AG08396 (cell line): ENCODE measurements around the gene GTPBP4.
A peak's percentile ranks its signal among the peaks of the same experiment; 100 is the strongest.

Experiments
- DNase-seq: peaks from one replicate; pipeline ENCODE4 v3.0.0; 2012; ENCODE audit warnings: low spot score, mixed read lengths

Gene GTPBP4

GRCh38 chr10:987870-988666 lies at the start of gene GTPBP4:
Gene GTPBP4, plus strand, starts transcription at chr10:988434. Its CDS starts 46 bp downstream, at chr10:988480.
- DNase-seq: peak; percentile 99

- DNase-seq: no peak
These were observed 49.1 kb upstream of the GTPBP4 start for GRCh38 chr10:938941-939678.

DNA sequence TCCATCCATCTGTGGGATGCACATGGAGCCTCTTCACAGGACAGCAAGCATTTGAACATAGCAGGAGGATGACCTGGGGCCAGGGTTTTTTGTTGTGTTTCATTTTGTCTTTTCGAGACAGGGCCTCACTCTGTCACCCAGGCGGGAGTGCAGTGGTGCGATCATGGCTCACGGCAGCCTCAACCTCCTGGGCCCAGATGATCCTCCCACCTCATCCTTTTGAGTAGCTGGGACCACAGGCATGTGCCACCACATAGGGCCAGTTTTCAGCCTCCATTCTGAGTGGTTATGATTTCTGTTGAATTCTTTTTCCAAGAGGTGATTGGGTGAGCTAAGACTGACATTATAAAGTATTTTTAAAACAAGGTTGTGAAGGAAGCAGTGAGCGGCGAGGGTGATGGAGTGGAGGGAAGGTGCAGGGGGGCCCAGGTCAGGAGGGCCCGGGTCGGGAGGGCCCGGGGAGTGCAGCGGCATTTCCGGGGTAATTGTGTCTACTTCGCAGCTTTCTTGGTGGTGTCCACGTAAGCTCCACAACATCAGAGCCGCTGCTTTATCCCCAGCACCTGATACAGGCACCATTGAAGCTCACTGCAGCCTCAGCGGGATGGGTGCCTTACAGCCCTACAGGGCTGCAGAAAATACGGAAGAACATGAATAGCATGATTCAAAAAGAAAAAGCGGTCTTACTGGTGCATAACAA lies 44.8 kb upstream of the GTPBP4 start:
- no peak for DNase-seq

DNA sequence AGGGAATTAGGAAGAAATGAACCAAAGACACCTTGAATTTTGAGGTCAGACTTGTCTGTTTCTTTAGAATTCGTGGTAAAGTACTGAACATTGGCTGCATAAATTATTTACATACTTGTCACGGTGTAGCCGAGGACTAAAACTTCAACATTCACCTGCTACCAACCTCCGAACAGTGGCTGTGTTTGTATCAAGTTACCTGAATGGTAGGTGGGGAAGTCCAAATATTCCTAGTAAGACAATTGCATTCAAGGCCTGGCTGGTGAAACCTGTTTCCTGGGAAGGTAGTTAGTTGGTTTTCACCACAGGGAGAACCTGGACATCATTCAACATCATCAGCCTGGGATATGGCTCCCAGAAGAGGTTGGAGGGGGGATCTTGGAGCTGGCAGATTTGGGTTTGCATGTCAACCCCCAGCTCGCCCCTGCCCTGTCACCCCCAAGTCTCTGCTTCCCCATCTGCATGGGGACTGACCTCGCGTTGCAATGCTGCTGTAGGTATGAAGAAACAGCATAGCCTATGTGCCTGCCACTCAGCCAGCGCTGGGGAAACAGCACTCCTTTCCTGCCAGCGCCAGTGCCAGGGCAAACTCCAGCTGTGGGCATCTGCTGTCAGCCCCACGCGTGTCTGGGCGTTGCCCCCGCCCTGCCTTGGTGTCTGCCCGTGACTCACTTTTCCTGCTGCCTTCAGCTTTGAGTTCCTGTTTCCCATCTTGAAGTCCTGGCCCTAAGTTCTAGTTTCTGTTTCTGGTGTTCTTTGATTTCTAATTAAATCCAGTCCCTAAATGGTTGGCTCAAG lies 44.0 kb upstream of the GTPBP4 start:
- DNase-seq: peak; percentile 66

GRCh38 chr10:945778-946177 lies 42.5 kb upstream of the GTPBP4 start:
- no peak for DNase-seq

DNA sequence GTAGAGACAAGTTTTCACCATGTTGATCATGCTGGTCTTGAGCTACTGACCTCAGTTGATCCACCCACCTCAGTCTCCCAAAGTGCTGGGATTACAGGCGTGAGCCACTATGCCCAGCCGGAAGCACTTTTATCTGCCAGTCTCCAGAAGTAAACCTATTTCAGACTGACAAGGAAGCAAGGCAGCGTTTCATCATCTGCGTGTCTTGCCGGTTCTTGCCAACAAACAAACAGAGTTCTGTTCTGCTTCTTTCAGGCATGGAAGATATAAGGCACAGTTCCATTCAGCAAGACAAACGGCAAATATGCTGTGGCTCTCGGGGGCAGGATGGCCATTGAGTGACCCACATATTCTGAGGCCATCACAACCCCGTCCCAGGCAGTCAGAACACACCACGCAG lies 41.2 kb upstream of the GTPBP4 start:
- no peak for DNase-seq

- no peak for DNase-seq
These were observed 40.4 kb upstream of the GTPBP4 start for GRCh38 chr10:947881-948280.

DNA sequence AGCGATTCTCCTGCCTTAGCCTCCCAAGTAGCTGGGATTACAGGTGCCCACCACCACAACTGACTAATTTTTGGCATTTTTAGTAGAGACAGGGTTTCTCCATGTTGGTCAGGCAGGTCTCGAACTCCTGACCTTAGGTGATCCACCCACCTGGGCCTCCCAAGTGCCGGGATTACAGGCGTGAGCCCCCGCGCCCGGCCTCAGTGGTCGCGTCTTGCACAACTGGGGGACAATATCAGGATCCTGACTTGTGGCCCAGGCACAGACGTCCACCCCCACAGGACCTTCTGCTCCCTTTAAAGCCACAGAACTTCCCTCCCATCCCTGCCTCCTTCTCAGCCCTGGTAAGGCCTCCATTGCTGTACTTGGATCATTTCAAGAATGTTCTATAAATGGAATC lies 39.9 kb upstream of the GTPBP4 start:
- no peak for DNase-seq

GRCh38 chr10:949446-949845 lies 38.8 kb upstream of the GTPBP4 start:
- DNase-seq: no peak

- DNase-seq: no peak
These were observed 34.4 kb upstream of the GTPBP4 start for GRCh38 chr10:953836-954235.

- DNase-seq: no peak
These were observed 33.8 kb upstream of the GTPBP4 start for GRCh38 chr10:954396-954795.

DNA sequence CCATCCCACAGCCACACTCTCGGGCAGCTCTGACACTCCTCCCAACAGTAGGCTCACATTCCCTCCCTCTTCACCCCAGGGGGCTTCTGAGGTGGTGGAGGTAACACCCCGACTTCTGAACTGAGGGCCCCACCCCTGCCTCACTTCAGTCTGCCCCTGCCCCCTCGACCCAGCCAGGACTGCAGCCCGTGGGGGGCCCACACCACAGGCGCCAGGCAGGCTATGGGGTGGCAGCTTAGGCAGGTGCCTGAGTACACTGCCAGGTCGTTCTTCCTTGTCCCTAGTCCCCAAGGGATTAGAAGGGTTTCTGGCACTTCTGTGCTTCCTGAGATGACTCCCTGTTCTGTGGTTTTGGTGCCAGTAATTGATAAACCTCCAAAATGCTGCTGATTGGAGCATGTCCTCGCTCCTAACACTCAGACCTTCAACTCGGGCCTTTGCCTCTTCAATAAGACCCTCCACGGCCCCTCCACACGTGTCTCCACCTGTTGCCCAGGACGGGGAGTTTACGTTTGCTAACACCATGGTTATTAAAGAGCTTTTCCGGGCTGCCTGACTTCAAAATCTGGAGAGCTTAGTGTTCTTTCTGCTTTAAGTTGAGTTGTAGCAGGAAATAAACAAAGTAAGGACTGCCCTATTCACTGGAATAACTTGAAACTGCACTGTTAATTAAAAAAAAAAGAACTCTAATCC lies 33.0 kb upstream of the GTPBP4 start:
- DNase-seq: no peak

DNA sequence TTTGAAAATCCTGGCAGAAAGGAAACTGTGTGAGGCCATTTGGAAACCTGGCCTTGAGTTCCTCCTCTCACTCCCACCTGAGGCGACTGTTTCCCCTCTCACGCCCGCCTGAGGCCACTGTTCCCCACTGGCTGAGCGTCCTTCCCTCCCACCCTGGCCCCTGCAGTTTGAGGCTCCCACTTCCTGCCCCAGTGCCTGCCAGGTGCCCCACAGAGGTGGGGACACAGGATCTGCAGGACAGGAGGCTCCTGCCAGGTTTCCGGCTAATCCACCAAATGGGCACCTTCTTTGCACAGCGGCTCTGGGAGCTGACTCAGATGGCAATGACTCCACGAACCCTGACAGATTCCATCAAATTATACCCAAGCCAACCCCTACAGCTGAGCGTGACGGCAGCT lies 32.4 kb upstream of the GTPBP4 start:
- DNase-seq: no peak

DNA sequence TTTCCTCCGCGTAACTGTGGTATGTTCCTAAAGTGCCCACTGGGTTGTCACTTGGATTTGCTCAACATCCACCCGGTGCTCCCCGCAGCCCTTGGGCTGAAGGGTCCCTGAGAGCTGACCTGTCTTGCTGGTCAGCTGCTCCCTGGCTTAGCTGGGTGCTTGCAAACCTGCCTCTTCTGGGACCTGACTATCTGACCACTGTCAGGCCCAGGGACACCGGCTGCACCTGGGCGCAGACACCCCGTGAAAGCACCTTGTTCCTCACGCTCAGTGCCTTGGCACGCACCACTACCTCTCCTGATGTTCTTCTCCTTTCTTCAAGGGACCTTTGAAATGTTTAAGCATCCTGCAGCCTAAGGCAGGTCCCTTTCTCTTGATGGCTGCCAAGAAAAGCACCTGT lies 30.1 kb upstream of the GTPBP4 start:
- no peak for DNase-seq

DNA sequence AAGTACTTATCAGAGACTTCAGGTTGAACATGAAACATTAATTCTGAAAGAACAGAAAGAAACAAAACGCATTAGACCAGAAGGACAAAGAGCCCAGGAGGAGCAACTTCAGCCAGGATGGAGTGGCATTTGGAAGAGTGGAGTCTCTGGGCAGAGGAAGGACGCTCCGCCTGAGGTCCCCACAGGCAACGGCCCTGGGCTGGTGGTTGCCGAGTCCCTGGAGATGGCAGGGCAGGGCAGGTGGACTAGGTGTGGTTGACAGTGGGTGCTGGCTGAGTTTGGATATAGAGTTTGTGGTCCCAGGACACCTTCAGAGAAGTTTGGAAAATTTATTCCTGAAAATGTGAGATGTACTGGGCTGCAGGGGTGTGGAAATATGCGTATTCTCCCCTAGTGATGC lies 29.4 kb upstream of the GTPBP4 start:
- no peak for DNase-seq

DNA sequence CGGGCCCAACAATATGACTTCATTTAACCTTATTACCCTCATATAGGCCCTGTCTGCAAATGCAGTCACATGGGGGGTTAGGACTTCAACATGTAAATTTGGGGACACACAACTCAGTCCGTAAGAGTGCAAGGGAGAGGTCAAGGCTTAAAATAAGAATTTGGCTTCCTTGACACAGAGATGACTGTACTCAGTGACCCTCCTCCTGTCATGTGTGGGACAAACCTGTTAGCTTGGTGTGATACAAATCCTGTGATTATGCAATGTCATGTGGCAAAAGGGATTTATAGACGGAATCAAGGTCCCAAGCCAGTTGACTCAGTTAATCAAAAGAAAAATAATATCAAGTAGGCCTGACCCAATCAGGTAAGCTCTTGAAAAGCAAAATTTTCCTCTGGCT lies 25.9 kb upstream of the GTPBP4 start:
- DNase-seq: no peak

DNA sequence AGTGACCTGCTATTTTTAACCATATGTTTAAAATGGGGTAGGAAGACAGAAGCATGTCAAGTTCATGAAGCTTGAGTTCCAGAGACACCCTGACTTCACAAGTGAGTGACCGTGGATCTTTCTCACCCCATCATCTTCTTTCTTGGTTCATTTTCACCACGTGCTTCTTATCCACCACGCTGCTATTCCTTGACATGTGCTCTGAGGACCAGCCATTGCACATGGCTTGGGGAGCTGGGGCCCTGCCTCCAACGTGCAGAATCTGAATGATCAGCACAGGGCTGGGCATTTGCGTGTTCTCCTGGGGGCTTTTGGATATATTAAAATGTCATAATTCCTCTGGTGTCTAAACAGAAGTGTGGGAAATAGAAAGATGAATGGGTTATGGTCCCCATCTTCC lies 25.0 kb upstream of the GTPBP4 start:
- DNase-seq: no peak

DNA sequence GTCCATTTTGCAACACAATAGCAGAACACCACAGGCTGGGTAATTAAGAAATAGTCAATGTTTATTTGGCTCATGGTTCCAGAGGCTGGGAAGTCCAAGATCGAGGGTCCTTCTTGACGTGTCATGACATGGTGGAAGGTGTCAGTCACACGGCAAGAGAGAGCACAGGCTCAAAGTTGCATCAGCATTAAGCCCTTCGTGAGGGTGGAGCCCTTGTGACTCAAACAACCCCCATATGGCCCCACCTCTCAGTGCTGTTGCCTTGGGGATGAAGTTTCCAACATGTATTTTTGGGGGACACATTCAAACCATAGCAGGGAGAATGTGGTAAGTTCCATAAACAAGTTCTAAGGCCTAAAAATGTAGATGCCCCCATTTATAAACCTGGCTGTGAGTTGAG lies 24.6 kb upstream of the GTPBP4 start:
- no peak for DNase-seq

DNA sequence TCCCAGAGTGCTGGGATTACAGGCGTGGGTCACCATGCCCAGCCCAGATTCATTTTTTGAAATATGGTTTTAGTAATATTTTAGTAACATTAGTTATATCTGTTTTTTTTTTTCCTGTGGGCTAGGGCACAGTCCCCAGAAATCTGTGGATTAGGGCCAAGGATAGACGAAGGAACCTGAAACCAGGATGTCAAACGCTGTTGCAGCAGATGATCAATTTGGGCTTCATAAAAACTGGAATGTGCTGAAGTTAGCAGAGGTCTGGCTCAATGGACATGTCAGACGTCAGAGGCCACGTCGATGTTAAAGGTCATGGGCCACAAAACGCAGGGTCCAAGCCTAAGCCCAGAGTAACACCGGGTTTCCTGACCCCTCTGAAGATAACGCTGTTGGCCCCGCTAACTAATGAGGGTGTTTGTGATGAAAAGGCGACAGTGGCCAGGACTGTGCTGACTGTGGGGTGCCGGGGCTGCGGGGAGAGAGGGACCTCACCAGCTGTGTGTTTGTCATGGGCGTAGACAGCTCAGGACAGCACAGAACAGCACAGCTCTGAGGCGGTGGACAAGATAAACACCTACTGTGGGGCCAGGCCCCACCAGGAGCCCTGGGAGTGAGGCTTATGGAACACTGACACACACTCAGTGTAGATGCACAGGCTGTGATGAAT lies 23.8 kb upstream of the GTPBP4 start:
- peak; percentile 76 for DNase-seq

GRCh38 chr10:964988-965417 lies 23.2 kb upstream of the GTPBP4 start:
- no peak for DNase-seq
